GM12874 (cell line): Measurements from ENCODE around the gene DCTN5.

Source experiments
- TF ChIP-seq, protein P1 (sequence below): IDR thresholded peaks from 2 replicates; pipeline ENCODE4 v1.5.1; 2011; ENCODE audit warnings: low read depth, mild to moderate bottlenecking, control low read depth, low read length, moderate library complexity; ENCODE audit not compliant: insufficient read depth

DCTN5 gene

DNA sequence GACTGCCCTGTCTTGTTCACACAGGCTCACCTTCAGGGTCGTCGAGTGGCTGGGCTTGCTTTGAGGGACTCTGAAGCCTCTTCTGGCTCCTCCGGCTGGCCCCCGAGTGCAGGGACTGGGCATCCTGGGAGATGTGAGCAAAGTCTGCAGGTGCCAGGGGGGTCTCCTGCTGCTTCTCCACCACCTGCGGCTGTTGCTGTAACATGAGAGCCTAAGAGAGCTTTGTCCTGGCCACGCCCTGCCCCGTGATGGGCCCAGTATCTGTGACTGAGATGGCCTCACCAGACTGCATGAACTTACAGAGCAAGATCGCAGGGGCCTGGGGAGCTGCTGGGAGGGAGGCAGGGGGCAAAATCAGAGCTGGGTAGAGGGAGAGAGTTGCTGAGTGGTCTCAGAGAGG, 59.2 kb downstream of the DCTN5 start:
- TF ChIP-seq, protein P1, sequence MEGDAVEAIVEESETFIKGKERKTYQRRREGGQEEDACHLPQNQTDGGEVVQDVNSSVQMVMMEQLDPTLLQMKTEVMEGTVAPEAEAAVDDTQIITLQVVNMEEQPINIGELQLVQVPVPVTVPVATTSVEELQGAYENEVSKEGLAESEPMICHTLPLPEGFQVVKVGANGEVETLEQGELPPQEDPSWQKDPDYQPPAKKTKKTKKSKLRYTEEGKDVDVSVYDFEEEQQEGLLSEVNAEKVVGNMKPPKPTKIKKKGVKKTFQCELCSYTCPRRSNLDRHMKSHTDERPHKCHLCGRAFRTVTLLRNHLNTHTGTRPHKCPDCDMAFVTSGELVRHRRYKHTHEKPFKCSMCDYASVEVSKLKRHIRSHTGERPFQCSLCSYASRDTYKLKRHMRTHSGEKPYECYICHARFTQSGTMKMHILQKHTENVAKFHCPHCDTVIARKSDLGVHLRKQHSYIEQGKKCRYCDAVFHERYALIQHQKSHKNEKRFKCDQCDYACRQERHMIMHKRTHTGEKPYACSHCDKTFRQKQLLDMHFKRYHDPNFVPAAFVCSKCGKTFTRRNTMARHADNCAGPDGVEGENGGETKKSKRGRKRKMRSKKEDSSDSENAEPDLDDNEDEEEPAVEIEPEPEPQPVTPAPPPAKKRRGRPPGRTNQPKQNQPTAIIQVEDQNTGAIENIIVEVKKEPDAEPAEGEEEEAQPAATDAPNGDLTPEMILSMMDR: no peak

DNA sequence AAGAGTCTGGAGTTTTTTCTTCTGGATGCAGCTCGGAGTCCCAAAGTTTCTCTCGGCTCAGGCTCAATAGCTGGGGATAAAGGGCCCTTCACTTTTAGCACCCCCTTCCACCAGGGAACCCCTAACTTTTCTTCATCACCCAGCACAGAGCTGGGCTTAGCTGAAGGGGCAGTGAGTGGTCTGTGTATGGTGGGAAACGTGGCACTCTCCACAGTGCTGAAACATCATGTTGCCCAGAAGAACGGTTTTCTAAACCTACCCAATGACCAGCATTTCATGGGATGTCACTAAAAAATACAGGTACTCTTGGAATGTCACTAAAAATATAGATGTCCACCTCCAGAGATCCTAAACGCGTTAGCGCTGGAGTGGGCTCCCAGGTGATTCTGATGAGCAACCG, 59.8 kb downstream of the DCTN5 start:
- TF ChIP-seq, protein P1: no peak

DNA sequence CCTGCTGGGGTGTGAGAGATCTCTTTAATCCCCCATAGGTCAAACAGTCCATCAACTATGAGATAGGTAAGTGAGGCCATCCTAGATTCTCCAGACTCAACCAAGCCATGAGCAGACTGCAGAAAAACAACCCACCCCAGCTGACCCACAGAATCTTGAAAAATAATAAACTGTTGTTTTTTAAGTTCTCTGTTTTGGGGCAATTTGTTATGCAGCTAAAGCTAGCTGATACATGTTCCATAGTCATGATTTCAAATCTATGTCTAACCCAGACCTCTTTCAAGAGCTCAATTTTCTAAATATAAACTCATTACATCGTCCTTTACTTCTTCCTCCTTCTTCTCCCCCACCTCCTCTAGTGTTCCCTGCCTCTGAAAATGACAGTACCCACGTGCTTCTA, 61.7 kb downstream of the DCTN5 start:
- TF ChIP-seq, protein P1: no peak

GRCh38 chr16:23704772-23705516, 63.7 kb downstream of the DCTN5 start:
- TF ChIP-seq, protein P1: no peak

- TF ChIP-seq, protein P1: no peak
These were observed 64.2 kb downstream of the DCTN5 start for GRCh38 chr16:23705517-23705902.

DNA sequence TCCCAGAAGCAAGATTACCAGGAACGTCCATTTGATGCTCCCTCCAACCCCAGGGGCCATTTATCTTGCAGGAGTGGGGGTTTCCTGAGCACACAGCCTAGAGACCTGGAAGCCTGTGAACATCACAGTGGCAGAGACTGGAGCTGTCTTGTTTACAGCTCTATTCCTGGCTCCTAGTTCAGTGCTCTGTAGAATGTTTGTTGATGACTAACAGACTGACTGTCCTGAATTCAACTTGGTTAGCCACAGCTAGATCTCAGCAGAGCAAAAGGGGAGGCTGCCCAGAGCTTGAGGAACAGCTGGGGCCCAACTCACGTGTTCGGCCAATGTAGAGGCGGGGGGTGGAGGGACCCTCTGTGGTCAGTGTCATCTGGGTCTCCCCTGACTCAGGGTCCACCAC, 65.2 kb downstream of the DCTN5 start:
- TF ChIP-seq, protein P1: no peak

GRCh38 chr16:23709536-23709935, 68.3 kb downstream of the DCTN5 start:
- TF ChIP-seq, protein P1: no peak
